Lung (tissue), 12 donors: Measurements from ENCODE around the gene CCDC54. TPM values are rescaled to one million over a fixed set of nuclear protein-coding genes. Genes with fewer than 3 reads are reported as not detected.

Experiments used
- ATAC-seq: fragments of 200-7000 bp; cut with Tn5 transposase; one replicate; pipeline ENCODE4 v1.9.1; 2020; ENCODE audit warnings: moderate number of reproducible peaks; ENCODE audit not compliant: insufficient read depth, low FRiP score
- DNase-seq, 3 donors: peaks; one replicate each; pipeline ENCODE4 v3.0.0-alpha.2; 2013 to 2017
- H3K27ac ChIP-seq, 2 donors: one replicate each; pipeline ENCODE4 v1.5.1; 2013; ENCODE audit warnings: mild to moderate bottlenecking in 2 of 2, moderate library complexity in 2 of 2, control low read depth in 1 of 2, inconsistent platforms in 1 of 2, low read depth in 1 of 2, low read length in 1 of 2
- H3K27me3 ChIP-seq, 3 donors: one replicate each; pipeline ENCODE4 v1.5.1; 2013; ENCODE audit warnings: low read length in 2 of 3; ENCODE audit not compliant: control insufficient read depth in 3 of 3, insufficient read depth in 3 of 3
- H3K36me3 ChIP-seq, 4 donors: one replicate each; pipeline ENCODE4 v1.5.1; 2013; ENCODE audit warnings: low read length in 4 of 4, mild to moderate bottlenecking in 1 of 4, moderate library complexity in 1 of 4; ENCODE audit not compliant: control insufficient read depth in 4 of 4, insufficient read depth in 4 of 4
- H3K4me1 ChIP-seq, 5 donors: one replicate each; pipeline ENCODE4 v1.5.1; 2013; ENCODE audit warnings: low read length in 5 of 5, mild to moderate bottlenecking in 2 of 5, moderate library complexity in 1 of 5; ENCODE audit not compliant: control insufficient read depth in 5 of 5, insufficient read depth in 5 of 5
- H3K4me3 ChIP-seq: one replicate; pipeline ENCODE4 v1.5.1; 2013; ENCODE audit warnings: mild to moderate bottlenecking, control low read depth, moderate library complexity
- H3K9ac ChIP-seq, 2 donors: one replicate each; pipeline ENCODE4 v1.5.1; 2013; ENCODE audit warnings: low read length in 2 of 2, control low read depth in 1 of 2; ENCODE audit not compliant: insufficient read depth in 1 of 2
- H3K9me3 ChIP-seq, 4 donors: one replicate each; pipeline ENCODE4 v1.5.1; 2013; ENCODE audit warnings: low read length in 3 of 4, mild to moderate bottlenecking in 1 of 4, moderate library complexity in 1 of 4; ENCODE audit not compliant: control insufficient read depth in 4 of 4, insufficient read depth in 3 of 4
- WGBS, 2 donors: extraction: QIAGEN DNeasy Blood & Tissue Kit; methylation state at CpG; one replicate each; pipeline ENCODE4 v1.1.7; 2013; 5-methylcytosine and 5-hydroxymethylcytosine counted together
- polyA plus RNA-seq, 2 donors: library from polyadenylated mRNA; stranded (reverse); fragments of 200-250 nt; gene quantifications; one replicate each; pipeline ENCODE4 v1.2.1, GENCODE V29; 2013
- total RNA-seq, 2 donors: library from RNA; depleted of rRNA in 1 of 2; stranded (reverse); fragments of >200 nt in 1 of 2; gene quantifications; one replicate each; pipeline ENCODE4 v1.2.1, GENCODE V29; 2014 to 2021
- TF ChIP-seq, protein P1 (sequence below): IDR thresholded peaks from 2 replicates; pipeline ENCODE4 v1.5.1; 2012; ENCODE audit warnings: mild to moderate bottlenecking; ENCODE audit errors: control extremely low read depth, extremely low read depth
- donor health status: control.
- donor health status: control.
- donor health status: Bipolar disorder and iron deficiency.
- donor health status: healthy.
- donor health status: DM: yes; HTN: yes; CAD: no.

Gene CCDC54
- total and polyA plus RNA-seq, 4 donors: not detected

DNA sequence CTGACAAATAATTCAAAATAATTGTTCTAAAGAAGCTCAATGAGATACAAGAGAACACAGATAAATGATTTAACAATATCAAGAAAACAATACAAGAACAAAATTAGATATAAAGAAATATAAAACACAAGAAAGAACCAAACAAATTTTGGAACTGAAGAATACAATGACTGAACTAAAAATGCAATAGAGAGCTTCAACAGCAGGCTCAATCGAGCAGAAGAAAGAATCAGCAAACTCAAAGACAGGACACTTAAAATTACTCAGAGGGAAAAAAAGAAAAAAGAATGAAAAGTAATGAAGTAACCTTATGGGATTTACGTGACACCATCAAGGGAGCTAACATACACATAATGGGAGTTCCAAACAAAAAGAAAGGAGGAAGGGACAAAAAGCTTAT, 32.1 kb downstream of the CCDC54 start:
- Histone ChIP-seq H3K27me3 (no peaks in the 10 kb centered on the region), H3K4me3 (no peak overlapping the region), H3K4me1 (no peaks in the 10 kb centered on the region), H3K9me3 (peaks cover 0 to 5% (median 0%) of the 10 kb centered on the region in 4 donors), H3K36me3 (no peaks in the 10 kb centered on the region), H3K9ac (no peak overlapping the region), H3K27ac (no peak overlapping the region)
- 92 to 96% methylated on average over 2 of the region's 2 CpGs for WGBS, 2 donors
- TF ChIP-seq, protein P1, sequence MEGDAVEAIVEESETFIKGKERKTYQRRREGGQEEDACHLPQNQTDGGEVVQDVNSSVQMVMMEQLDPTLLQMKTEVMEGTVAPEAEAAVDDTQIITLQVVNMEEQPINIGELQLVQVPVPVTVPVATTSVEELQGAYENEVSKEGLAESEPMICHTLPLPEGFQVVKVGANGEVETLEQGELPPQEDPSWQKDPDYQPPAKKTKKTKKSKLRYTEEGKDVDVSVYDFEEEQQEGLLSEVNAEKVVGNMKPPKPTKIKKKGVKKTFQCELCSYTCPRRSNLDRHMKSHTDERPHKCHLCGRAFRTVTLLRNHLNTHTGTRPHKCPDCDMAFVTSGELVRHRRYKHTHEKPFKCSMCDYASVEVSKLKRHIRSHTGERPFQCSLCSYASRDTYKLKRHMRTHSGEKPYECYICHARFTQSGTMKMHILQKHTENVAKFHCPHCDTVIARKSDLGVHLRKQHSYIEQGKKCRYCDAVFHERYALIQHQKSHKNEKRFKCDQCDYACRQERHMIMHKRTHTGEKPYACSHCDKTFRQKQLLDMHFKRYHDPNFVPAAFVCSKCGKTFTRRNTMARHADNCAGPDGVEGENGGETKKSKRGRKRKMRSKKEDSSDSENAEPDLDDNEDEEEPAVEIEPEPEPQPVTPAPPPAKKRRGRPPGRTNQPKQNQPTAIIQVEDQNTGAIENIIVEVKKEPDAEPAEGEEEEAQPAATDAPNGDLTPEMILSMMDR: no peak
- DNase-seq (no peak), ATAC-seq (no peak)

- H3K9me3 ChIP-seq: peaks cover 0 to 5% (median 0%) of the 10 kb centered on the region in 4 donors
- WGBS, 2 donors: 93 to 95% methylated on average over 1 of the region's 1 CpG
- H3K27ac ChIP-seq: no peak overlapping the region
- H3K4me3 ChIP-seq: no peak overlapping the region
- H3K27me3 ChIP-seq: no peaks in the 10 kb centered on the region
- TF ChIP-seq, protein P1: no peak
- H3K4me1 ChIP-seq: no peaks in the 10 kb centered on the region
- H3K9ac ChIP-seq: no peak overlapping the region
- no peak for ATAC-seq
- no peaks in the 10 kb centered on the region for H3K36me3 ChIP-seq
- DNase-seq: no peak
Observed at GRCh38 chr3:107410606-107411005, 33.4 kb downstream of the CCDC54 start.

DNA sequence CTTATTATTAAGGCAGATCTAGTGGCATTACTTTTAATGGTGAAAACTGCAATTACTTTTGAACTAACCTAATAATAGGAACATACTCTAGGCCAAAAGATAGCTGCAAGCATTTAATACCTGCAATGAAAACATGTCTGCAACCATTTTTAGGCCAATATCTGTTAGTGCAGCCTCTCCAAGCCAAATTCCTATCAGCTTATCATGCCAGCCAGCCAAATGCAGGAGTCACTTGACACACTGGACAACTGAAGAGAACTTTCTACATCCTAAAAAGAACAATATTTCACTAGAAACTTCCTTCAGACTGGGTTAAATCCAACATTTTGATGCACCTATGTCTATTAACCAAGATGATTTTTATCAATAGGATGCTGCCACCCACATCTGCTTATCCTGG, 33.8 kb downstream of the CCDC54 start:
- no peak for ATAC-seq
- H3K36me3 ChIP-seq: no peaks in the 10 kb centered on the region
- H3K4me3 ChIP-seq: no peak overlapping the region
- H3K27me3 ChIP-seq: no peaks in the 10 kb centered on the region
- DNase-seq: no peak
- TF ChIP-seq, protein P1: no peak
- peaks cover 0 to 5% (median 0%) of the 10 kb centered on the region in 4 donors for H3K9me3 ChIP-seq
- no peaks in the 10 kb centered on the region for H3K4me1 ChIP-seq
- H3K27ac ChIP-seq: no peak overlapping the region
- H3K9ac ChIP-seq: no peak overlapping the region

GRCh38 chr3:107411779-107412178, 34.5 kb downstream of the CCDC54 start:
- Histone ChIP-seq H3K27me3 (no peaks in the 10 kb centered on the region), H3K4me3 (no peak overlapping the region), H3K27ac (peak overlapping the region in 1 of 2 donors; percentile 60), H3K36me3 (no peaks in the 10 kb centered on the region), H3K9me3 (peaks cover 0 to 5% (median 0%) of the 10 kb centered on the region in 4 donors), H3K4me1 (no peaks in the 10 kb centered on the region), H3K9ac (no peak overlapping the region)
- DNase-seq: no peak
- ATAC-seq: no peak
- WGBS, 2 donors: 68% methylated on average over 2 of the region's 2 CpGs
- TF ChIP-seq, protein P1: no peak
